Activated effector memory CD4-positive, alpha-beta T cell treated with anti-CD3 and anti-CD28 coated beads, Interleukin-2, amount 50 U/mL, for 16 hours (primary cell): ENCODE results near the gene CDHR3.
"Not testable (repeated sequence)": the region's sequence is repeated elsewhere in the genome, so short reads cannot be mapped to it uniquely, and the experiment has no call there.

ENCODE experiments used
- DNase-seq: peaks from one replicate; pipeline ENCODE4 v3.0.0-alpha.2; 2020

The CDHR3 gene

GRCh38 chr7:106001196-106001595 is 38.1 kb downstream of the CDHR3 start:
- no peak for DNase-seq

DNA sequence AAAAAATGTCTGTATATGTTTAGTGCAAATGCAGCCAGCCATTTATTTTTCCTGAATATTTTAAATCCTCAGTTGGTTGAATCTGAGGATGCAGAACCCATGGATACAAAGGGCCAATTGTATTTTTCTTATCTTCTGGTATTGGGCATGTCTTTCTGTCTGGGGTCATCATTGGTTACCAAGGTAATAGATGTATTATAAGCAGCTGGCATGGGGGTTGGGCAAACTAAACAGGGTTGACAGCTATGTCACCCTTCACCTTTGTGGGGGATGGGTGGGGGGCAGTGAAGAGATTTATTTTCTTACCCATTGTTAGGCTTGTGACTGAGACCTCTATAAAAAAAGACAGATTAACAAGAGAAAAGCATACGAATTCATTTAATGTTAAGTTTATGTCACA is 38.8 kb downstream of the CDHR3 start:
- no peak for DNase-seq

DNA sequence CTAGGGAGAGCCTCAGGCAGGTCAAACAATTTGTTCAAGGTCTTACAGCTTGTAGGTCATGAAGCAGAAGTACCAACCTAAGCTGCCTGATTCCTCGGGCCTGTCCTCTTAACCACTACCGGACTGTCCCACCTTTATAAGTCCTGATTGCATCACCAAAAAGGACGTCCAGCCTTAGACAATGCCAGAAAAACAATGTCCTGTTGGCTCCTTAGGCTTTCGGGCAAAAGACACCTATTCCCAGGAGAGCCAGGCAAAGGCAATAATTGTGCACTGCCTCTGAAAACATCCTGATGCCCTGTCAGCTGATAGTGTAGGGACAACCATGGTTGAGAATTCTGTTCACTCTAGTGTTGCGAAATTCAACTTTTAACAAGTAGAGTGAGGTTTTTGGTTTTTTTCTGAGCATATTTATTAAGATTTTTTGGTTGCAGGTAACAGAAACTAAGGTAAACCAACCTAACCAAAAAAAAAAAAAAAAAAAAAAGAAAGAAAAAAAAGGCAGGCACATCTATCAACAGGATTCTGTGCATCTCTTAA is 40.5 kb downstream of the CDHR3 start:
- DNase-seq, result no peak

DNA sequence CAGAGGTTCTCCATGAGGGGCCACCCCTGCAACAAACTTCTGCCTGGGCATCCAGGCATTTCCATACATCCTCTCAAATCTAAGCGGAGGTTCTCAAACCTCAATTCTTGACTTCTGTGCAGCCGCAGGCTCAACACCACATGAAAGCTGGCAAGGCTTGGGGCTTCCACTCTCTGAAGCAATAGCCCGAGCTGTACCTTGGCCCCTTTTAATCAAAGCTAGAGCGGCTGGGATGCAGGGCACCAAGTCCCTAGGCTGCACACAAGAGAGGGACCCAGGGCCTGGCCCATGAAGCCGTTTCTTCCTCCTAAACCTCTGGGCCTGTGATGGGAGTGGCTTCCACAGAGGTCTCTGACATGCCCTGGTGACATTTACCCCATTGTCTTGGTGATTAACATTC is 43.8 kb downstream of the CDHR3 start:
- no peak for DNase-seq

DNA sequence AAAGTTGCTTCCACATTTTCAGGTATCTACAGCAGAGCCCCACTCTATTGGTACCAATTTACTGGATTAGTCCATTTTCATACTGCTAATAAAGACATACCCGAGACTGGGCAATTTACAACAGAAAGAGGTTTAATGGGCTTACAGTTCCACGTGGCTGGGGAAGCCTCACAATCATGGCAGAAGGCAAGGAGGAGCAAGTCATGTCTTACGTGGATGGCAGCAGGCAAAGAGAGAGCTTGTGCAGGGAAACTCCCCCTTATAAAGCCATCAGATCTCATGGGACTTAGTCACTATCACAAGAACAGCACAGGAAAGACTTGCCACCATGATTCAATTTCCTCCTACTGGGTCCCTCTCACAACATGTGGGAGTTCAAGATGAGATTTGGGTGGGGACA is 44.7 kb downstream of the CDHR3 start:
- DNase-seq, result not testable (repeated sequence)

- peak; percentile 92 for DNase-seq
Measured at GRCh38 chr7:106009503-106010226, 46.6 kb downstream of the CDHR3 start.

DNA sequence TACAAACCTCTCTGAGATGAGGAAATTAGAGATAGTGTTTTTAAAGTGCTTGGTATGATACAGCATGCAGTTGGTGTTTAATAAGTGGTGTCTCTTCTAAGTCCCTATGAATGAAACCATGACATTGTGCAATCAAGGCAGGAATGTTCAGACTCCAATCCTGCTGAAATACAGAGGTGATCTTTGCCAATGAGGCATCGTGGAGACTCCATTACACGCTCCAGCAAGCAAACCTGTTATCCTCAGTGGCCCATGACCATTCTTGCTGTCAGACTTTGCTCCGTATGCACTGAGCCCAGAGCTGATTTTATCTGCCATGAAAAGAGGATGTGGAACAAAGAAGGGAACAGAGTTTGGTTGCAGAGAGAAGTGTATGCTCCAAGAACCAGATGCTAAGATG is 47.3 kb downstream of the CDHR3 start:
- DNase-seq, result no peak

DNA sequence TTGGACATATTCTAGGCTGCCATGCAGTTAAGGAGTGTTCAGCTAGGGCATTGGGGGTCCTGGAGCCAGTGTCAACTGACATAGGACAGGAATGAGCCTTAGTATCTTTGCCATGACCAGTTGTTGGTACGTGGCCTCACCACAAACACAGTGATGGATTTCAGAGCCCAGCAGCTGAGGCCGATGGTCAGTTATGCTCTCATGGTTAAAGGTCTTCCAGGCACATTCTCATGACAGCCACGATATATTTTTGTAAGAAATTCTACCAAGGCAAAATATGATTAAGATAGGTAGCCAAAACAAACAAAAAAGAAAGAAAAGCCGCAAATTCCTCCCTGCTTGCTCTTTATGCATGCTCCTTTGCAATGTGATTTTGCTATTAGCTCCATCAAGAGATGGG is 47.8 kb downstream of the CDHR3 start:
- no peak for DNase-seq

- DNase-seq, result no peak
Measured at GRCh38 chr7:106012184-106012583, 49.1 kb downstream of the CDHR3 start.

GRCh38 chr7:106012935-106013439 is 49.9 kb downstream of the CDHR3 start:
- DNase-seq, result no peak

GRCh38 chr7:106015381-106016218 is 52.5 kb downstream of the CDHR3 start:
- no peak for DNase-seq

DNA sequence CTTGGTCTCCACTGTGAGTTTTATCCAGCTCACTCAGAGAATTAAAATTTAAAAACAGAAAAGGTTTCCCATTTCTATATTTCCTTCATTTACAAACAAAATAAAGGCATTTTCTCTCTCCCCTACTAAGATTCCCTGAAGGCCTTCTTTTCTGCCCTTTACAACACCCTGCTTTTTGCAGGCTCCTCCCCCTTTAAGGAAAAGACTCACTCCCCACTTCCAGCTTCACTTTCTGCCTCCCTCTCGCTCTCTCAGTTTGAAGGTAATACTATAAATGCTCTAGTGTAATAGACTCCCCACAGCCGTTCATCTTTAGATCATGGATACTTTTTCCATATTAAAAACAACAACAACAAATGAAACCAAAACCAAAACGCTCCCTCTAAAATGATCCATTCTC is 53.3 kb downstream of the CDHR3 start:
- DNase-seq, result no peak

- no peak for DNase-seq
Measured at GRCh38 chr7:106017657-106018056, 54.6 kb downstream of the CDHR3 start.

- DNase-seq, result no peak
Measured at GRCh38 chr7:106018566-106019469, 55.8 kb downstream of the CDHR3 start.

DNA sequence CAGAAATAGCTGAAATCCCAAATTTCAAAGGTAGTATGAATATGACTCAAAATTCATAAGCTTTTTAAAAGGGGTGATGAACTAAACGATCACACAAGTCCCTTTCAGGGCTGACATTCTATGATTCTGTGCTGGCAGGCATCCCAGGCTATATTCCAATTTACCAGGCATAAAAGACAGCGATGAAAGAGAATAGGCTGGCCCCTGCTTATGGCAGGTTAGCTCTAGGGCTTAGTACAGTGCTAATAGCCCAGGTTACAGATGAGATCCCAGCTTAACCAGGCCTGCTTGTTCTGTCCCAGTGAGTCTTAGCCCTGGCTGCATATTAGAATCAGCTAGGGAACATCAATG is 56.4 kb downstream of the CDHR3 start:
- DNase-seq, result no peak

GRCh38 chr7:106021151-106022067 is 58.3 kb downstream of the CDHR3 start:
- no peak for DNase-seq

DNA sequence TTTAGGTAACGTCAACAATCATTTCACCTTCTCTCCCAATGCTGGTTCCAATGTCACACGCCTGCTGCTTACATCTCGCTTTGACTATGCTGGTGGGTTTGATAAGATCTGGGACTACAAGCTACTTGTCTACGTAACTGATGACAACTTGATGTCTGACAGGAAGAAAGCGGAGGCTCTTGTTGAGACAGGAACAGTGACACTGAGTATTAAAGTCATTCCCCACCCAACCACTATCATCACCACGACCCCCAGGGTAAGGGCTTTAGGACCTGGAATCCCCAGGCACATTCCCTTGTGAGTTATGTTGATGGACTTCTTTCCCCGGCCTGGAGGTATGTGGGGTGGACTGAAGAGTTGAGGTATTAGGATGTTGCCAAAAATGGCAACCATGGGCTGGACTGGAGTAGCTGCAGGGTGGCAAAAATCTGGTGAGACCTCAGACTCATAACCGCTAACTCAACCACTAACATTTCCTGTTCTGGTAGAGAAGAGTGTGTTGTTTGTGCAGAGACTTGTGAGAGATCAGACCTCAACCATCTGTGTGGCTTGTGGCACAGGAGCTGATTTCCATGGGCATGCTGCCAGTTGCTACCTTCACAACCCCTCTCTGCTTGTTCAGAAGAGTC is 59.2 kb downstream of the CDHR3 start:
- DNase-seq, result peak; percentile 82

GRCh38 chr7:106023369-106024322 is 60.6 kb downstream of the CDHR3 start:
- no peak for DNase-seq

DNA sequence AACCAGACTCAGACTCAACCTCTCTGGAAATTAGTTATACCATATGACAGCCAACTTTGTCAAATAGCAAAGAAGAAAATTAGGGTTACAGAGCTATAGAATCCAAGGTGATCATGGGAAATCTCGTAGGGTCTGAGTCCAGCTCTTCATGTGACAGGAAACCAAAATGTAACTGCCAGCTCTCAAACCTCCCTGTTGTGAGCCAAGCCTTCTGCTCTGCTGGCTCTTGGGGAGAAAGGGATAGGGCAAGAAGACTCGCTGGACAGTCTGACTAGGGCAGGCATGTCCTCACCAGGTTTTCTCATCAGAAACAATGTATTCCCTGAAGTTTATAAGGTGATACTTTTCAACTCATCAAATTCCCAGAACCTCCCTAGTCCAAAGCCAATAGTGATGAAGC is 63.0 kb downstream of the CDHR3 start:
- DNase-seq, result no peak

GRCh38 chr7:106029451-106029850 is 66.4 kb downstream of the CDHR3 start:
- no peak for DNase-seq
